Stimulated activated naive CD4-positive, alpha-beta T cell treated with Interleukin-2 at 50 U/mL for 16 hours (primary cell): ENCODE results near the gene NKX6-2.

Experiments
- DNase-seq: peaks from one replicate; lab custom pipeline; 2025; lab: John Stamatoyannopoulos, UW

Gene NKX6-2

DNA sequence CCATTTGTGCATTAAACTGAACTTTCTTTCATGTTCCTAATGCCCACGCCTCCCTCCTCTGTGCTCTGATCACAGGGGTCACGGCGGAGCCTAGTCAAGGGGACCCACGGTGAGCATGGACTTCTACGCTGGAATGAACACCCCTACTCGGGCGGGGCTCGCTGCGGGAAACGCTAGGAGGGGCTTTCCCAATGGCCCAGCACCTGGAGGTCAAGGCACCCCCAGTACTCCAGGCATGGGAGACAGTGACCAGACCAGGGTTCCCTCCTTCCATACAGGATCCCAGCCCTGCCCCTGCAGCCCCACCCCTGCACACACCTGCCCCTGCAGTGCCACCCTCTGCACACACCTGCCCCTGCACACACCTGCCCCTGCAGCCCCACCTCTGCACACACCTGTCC is 27.1 kb upstream of the NKX6-2 start:
- no peak for DNase-seq

GRCh38 chr10:132812520-132812919 is 26.6 kb upstream of the NKX6-2 start:
- DNase-seq = no peak

DNA sequence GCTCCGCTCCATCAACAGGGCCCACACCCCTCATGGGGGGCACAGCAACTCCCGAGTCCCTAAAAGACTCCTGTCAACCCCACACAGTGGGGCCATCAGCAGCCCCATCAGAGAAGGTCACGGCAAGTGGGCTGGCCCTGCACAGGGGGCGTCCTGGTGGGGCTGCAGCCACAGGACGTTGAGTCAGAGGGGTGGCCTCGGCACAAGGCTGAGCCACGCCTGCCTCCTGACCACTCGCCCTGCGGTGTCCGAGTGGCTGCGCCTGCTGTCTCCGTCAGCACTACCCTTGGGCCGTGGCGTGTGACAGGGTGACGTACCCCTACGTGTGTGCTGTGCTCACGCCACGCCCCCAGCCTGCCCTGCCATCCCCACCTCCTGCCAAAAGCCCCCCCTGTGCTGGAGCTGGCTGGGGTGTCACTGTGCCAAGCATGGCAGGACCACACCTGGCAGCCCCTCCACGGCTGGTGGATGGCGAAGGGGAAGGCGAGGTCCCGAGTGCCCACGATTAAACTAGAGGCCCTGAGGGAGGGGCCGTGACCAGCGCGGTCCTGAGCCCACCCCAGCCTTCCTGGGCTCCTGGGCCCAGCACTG is 26.0 kb upstream of the NKX6-2 start:
- no peak for DNase-seq

- no peak for DNase-seq
Measured at GRCh38 chr10:132810807-132811700, 25.1 kb upstream of the NKX6-2 start.

DNA sequence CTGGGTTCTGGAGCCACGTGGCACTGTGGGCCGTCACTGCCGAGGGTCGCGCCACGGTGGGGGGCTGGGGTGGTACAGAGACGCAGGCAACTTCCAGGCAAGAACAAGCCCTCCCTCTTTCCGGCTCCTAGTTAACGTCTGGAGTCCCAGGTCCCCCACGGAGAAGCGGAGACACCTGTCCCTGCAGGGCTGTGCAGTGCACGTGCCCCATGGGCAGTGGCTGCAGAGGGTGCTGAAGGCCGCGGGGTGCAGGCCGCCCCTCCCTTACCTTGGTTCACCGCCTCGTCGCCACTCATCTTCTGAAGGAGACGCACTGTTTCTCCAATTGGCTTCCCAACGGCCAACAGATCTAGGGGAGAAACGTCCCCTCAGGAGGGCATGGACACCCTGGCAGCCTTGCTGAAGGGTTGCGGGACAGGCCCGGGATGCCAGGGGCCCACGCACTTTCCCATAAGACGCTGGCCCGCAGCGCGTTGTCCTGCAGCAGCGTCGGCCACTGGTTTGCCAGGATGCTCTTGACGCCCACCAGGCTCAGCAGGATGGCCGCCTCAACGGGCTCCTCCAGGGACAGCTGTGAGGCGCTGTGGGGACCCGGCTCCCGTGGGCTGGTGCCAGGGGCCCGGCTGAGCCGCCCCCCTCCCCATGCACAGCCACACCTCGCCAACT is 24.3 kb upstream of the NKX6-2 start:
- DNase-seq = no peak

DNA sequence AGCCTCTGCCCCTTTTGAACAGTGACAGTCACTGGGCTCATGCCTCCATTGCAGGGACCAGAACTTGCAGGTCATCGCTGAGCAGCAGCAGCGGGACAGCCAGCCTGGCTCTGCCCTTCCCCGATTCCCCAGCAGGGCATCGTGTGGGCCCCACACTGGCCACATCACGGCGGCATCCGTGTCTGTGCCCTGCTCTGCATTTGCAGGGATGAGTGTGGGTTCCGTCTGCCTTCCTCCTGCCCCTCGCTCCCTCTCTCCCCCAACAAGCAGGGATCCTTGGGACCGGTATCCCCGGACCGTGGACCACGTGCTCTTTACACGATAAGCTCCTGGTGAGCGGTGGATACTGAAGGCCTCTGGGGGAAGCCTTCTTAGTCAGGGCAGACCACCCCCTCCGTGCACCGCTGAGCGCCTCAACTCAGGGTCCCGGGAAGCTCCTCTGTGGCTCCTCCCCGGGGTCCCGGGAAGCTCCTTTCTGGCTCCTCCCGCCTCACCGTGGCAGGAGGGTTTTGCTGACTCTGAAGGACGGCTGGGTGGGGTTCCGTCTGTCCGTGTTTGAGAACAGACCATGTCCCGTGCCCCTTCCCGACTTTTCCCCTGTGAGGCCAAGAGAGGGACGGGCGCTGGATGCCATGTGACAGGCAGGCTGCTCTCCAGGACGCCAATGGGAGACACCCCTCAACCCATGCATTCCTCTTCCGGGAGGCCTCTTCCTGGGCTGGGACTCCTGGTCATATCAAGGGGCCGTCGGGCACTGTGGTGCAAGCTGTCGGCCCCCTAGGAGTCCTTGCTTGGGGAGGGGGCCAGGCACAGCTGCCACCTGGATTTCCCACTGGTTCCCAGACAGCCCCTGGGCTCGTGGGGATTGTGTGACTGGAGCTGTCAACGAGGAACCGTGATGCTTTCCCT is 23.5 kb upstream of the NKX6-2 start:
- no peak for DNase-seq

DNA sequence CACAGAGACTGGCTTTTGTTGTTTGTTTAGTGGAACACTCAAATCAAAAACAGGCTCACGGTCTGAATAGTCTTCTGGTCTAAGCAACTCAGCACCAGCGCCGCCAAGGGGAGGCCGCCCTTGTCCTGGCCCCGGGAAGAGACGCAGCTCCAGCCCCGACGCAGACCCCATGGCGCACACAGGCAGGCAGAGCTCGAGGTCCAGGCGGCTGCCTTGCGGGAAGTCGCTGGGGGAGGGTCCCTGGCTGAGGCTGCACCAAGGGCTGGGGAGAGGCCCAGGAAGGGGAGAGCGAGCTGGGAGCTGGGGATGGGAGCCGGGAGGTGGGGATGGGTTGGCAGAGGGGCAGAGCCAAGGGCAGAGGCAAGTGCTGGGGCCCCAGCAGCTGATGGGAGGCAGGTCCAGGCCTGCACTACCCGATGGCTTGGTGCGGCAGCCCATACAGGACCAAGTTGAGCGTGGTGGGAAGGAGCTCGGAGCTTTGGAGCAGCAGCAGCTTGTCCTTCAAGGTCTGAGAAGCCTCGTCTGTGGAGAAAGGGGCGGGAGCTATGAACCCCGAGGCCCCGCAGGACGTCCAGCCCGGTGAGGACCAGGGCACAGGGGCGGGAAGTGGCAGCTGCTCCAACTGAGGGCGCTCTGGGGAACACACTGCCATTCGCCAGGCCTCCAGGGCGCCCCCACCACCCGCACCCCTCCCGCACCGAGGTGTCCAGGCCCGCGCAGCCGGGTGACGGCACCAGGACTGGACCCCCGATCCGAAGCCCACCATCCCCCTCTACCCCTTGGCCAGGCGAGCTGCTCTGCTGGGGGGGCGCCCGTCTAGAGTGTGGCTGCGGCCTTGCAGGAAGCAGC is 22.7 kb upstream of the NKX6-2 start:
- DNase-seq = no peak

DNA sequence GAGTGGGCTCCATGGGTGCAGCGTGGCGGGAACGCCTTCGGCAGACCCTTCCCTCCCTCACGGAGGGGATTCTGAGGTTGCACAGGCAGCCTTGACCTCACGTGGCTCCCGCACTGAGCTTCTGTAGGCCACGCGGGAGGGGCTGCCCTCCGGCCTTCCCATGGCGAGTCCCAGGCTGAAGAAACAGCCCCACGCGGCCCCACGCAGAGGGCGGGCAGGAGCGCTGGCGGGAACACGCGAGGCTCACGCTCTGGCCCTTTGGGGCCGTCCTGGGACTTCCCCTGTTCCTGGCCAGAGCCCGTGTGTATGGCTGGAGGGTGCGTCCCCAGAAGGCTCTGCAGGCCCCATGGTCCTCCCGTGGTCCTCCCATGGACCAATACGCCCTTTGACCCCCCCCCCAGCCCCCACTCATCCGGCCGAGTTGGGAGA is 21.7 kb upstream of the NKX6-2 start:
- no peak for DNase-seq

DNA sequence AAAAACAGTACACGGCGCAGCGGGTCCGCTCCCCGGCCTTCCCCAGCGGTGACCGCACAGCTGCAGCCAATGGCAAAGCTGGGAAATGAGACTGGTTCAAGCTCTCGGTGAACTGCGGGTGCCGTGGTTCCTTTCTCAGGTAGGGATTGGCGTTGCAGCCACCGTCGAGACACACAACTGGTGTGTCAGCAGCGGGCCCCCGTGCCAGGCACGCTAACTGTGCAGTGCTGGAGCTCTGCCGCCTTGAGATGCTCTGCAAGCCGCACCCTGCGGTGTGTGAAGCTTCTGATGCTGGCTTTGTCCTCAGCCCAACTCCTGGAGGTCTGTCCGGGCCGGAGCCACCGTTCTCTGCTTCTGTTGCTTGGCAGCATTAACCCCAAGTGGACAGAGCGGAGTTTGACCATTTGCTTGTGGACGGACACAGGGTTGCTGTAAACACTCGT is 20.6 kb upstream of the NKX6-2 start:
- DNase-seq = no peak

- no peak for DNase-seq
Measured at GRCh38 chr10:132806110-132806509, 20.2 kb upstream of the NKX6-2 start.

DNA sequence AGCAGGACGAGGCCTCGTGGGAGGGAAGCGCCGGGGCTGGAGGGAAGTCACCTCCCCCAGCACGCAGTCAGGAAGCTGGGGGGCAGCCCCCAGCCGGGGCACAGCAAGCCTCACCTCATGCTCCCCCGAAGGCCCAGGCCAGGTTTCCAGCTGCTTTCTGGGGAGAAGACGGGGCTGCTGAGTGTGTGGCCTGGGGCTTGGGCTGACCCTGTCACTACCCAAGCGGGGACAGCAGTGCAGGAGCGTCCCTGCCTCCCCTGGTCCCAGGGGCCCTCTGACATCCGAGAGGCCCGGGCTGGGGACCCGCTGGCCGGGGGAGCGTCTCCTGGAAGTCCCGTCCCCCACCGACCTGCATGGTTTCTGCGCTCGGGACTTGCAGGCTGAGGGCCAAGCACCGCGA is 19.7 kb upstream of the NKX6-2 start:
- no peak for DNase-seq

- DNase-seq = no peak
Measured at GRCh38 chr10:132804785-132805426, 19.0 kb upstream of the NKX6-2 start.

DNA sequence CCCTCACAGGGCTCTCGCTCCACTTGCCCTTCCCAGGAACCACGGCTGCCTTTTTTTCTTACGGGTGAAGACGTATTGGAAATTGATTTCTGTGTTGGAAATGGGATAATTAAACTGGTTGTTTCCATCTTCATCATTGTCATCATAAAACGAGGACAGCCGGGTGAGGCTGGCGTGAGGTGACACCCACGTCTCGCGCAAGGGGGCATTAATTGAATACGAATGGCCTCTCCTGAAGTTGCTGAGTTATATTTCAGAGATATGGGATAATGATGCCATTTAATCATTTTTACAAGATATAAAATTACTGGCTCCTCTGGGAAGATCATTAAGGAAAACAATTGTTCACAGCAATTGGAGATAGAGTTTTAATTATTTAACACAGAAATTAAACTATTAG is 18.3 kb upstream of the NKX6-2 start:
- DNase-seq = no peak

DNA sequence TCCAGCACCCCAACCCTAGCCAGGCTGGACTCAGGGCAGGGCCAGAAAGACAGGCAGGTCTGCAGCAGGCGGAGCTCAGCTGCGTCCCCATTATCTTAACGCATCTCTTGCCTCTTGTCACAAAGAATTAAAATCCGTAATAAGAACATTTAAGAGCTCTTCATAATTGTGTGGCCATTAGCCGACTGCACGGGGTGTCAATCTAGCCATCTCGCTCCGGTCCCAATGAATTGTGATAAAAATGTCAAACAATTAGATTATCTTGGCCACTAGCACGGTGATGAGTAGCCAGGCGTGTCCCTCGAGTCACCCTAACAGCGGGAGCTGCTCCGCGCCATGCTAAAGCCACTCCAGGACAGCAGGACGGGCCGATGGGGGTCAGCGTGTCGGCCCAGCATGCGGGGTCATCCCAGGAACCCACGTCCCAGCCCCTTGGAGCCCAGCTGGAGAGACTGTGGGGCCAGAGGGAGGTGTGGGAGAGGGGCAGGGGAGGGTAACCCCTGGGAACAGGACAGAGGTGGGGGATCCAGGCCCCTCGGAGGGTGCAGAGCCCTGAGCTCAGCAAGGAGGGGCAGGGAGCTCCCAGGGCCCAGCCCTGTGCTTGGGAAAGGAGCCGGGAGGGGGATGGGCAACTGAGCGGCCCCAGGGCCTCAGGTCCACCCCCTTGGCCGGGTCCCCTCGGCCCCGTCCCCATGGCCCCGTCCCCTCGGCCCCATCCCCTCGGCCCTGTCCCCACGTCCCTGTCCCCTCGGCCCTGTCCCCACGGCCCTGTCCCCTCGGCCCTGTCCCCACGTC is 17.7 kb upstream of the NKX6-2 start:
- DNase-seq = no peak

GRCh38 chr10:132802694-132803320 is 16.9 kb upstream of the NKX6-2 start:
- no peak for DNase-seq

GRCh38 chr10:132802048-132802447 is 16.1 kb upstream of the NKX6-2 start:
- DNase-seq = no peak

GRCh38 chr10:132799865-132800264 is 13.9 kb upstream of the NKX6-2 start:
- no peak for DNase-seq

GRCh38 chr10:132798876-132799275 is 12.9 kb upstream of the NKX6-2 start:
- no peak for DNase-seq

GRCh38 chr10:132798403-132798802 is 12.5 kb upstream of the NKX6-2 start:
- no peak for DNase-seq
